HL-60/S4 treated with phorbol 12-myristate 13-acetate at 8.2 ng/mL for 4 days and 3 days (cell line): ENCODE measurements around the gene ZFP36L2.

Experiments used
- in situ Hi-C: fragments of 300-500 bp; cut with MboI; formaldehyde crosslinking; loops from 2 replicates; pipeline ENCODE4 v1.15.0; 2022; ENCODE audit warnings: low sequenced_read_pairs

ZFP36L2 gene

GRCh38 chr2:43224571-43225092 is 1.8 kb downstream of the ZFP36L2 start:
- in situ Hi-C loops: loop anchor here (25.0 kb wide), 2 partner anchors 287 to 387 kb away; no protein-coding TSS in a partner anchor

- in situ Hi-C loops: no loop called here
Observed at GRCh38 chr2:43224131-43224570, 2.3 kb downstream of the ZFP36L2 start.

- in situ Hi-C loops: no loop called here
Observed at GRCh38 chr2:43223521-43224001, 2.8 kb downstream of the ZFP36L2 start.

GRCh38 chr2:43222475-43223309 is 3.7 kb downstream of the ZFP36L2 start:
- in situ Hi-C loops: no loop called here

GRCh38 chr2:43221763-43222474 is 4.5 kb downstream of the ZFP36L2 start:
- in situ Hi-C loops: no loop called here

- in situ Hi-C loops: no loop called here
Observed at GRCh38 chr2:43221124-43221762, 5.2 kb downstream of the ZFP36L2 start.

- in situ Hi-C loops: no loop called here
Observed at GRCh38 chr2:43220760-43221123, 5.7 kb downstream of the ZFP36L2 start.

GRCh38 chr2:43220229-43220751 is 6.1 kb downstream of the ZFP36L2 start:
- in situ Hi-C loops: no loop called here

GRCh38 chr2:43219383-43220228 is 6.8 kb downstream of the ZFP36L2 start:
- in situ Hi-C loops: no loop called here

GRCh38 chr2:43218702-43219382 is 7.6 kb downstream of the ZFP36L2 start:
- in situ Hi-C loops: no loop called here

GRCh38 chr2:43218155-43218701 is 8.2 kb downstream of the ZFP36L2 start:
- in situ Hi-C loops: no loop called here

- in situ Hi-C loops: no loop called here
Observed at GRCh38 chr2:43217228-43218154, 8.9 kb downstream of the ZFP36L2 start.

- in situ Hi-C loops: no loop called here
Observed at GRCh38 chr2:43216629-43217028, 9.8 kb downstream of the ZFP36L2 start.

GRCh38 chr2:43215673-43216255 is 10.6 kb downstream of the ZFP36L2 start:
- in situ Hi-C loops: no loop called here

GRCh38 chr2:43214253-43214652 is 12.2 kb downstream of the ZFP36L2 start:
- in situ Hi-C loops: no loop called here

- in situ Hi-C loops: no loop called here
Observed at GRCh38 chr2:43212931-43213330, 13.5 kb downstream of the ZFP36L2 start.

GRCh38 chr2:43212216-43212835 is 14.1 kb downstream of the ZFP36L2 start:
- in situ Hi-C loops: no loop called here
